HEK293 (cell line): ENCODE data around the gene SLC11A2.
A peak's percentile ranks its signal among the peaks of the same experiment; 100 is the strongest.

Source experiments
- CTCF ChIA-PET: fragments of 350-600 bp; formaldehyde crosslinking; extraction: SDS; loops from one replicate; lab custom pipeline; 2021; ENCODE audit warnings: antibody characterized with exemption; lab: Yijun Ruan, JAX
- POLR2A ChIA-PET: fragments of 300-600 bp; formaldehyde crosslinking; extraction: SDS; loops from one replicate; lab custom pipeline; 2020; ENCODE audit warnings: antibody characterized with exemption, inconsistent platforms; lab: Yijun Ruan, JAX
- H3K27ac ChIP-seq: fragments of 200-500 bp; sonication (Bioruptor generic); 2 replicates; pipeline ENCODE4 v1.5.1; 2014; ENCODE audit warnings: low read depth, low read length, control low read depth, inconsistent platforms; ENCODE audit errors: extremely low read depth
- H3K36me3 ChIP-seq, 2 experiments: fragments of 200-500 bp in 1 of 2; sonication (Bioruptor generic) in 1 of 2; 1 replicate in 1 of 2; 2 replicates in 1 of 2; pipeline ENCODE4 v1.5.1; 2014 to 2017; ENCODE audit warnings: inconsistent platforms in 2 of 2, low read length in 2 of 2; ENCODE audit not compliant: control insufficient read depth in 2 of 2, insufficient read depth in 1 of 2
- H3K4me1 ChIP-seq: fragments of 200-500 bp; sonication (Bioruptor generic); 2 replicates; pipeline ENCODE4 v1.5.1; 2014; ENCODE audit warnings: mild to moderate bottlenecking, low read length, inconsistent platforms; ENCODE audit not compliant: control insufficient read depth, insufficient read depth
- H3K4me3 ChIP-seq: 2 replicates; pipeline ENCODE4 v1.5.1; 2011; ENCODE audit warnings: low read depth, mild to moderate bottlenecking, control low read depth, low read length, moderate library complexity
- H3K9me3 ChIP-seq: fragments of 200-500 bp; sonication (Bioruptor generic); 2 replicates; pipeline ENCODE4 v1.5.1; 2014; ENCODE audit warnings: low read depth, low read length, inconsistent platforms; ENCODE audit not compliant: control insufficient read depth, insufficient read depth
- GLI4 ChIP-seq: fragments of 450-650 bp; formaldehyde crosslinking; IDR thresholded peaks from 2 replicates; pipeline ENCODE4 v1.5.1; 2016; ENCODE audit warnings: missing biosample characterization, missing genetic modification characterization
- HOXC10 ChIP-seq: sonication (generic); formaldehyde crosslinking; IDR thresholded peaks from 2 replicates; pipeline ENCODE4 v1.8.1; 2023; ENCODE audit warnings: mild to moderate bottlenecking, missing genetic modification reagents
- PRDM4 ChIP-seq: fragments of 450-650 bp; formaldehyde crosslinking; IDR thresholded peaks from 2 replicates; pipeline ENCODE4 v1.5.1; 2017; ENCODE audit warnings: missing biosample characterization, missing genetic modification characterization
- WT1 ChIP-seq: fragments of 450-650 bp; formaldehyde crosslinking; IDR thresholded peaks from 2 replicates; pipeline ENCODE4 v1.5.1; 2016; ENCODE audit warnings: missing biosample characterization, missing genetic modification characterization
- ZBTB17 ChIP-seq: fragments of 450-650 bp; formaldehyde crosslinking; IDR thresholded peaks from 2 replicates; pipeline ENCODE4 v1.5.1; 2016; ENCODE audit warnings: missing biosample characterization, missing genetic modification characterization
- ZFP41 ChIP-seq: fragments of 450-650 bp; formaldehyde crosslinking; IDR thresholded peaks from 2 replicates; pipeline ENCODE4 v1.5.1; 2016; ENCODE audit warnings: missing biosample characterization, missing genetic modification characterization, borderline replicate concordance
- ZNF146 ChIP-seq: fragments of 450-650 bp; formaldehyde crosslinking; IDR thresholded peaks from 2 replicates; pipeline ENCODE4 v1.5.1; 2016; ENCODE audit warnings: missing biosample characterization, missing genetic modification characterization
- ZNF18 ChIP-seq: fragments of 450-650 bp; formaldehyde crosslinking; IDR thresholded peaks from 2 replicates; pipeline ENCODE4 v1.5.1; 2016; ENCODE audit warnings: missing biosample characterization, missing genetic modification characterization
- ZNF2 ChIP-seq: fragments of 450-650 bp; formaldehyde crosslinking; IDR thresholded peaks from 2 replicates; pipeline ENCODE4 v1.5.1; 2016; ENCODE audit warnings: missing biosample characterization, missing genetic modification characterization
- ZNF239 ChIP-seq: fragments of 450-650 bp; formaldehyde crosslinking; IDR thresholded peaks from 2 replicates; pipeline ENCODE4 v1.5.1; 2016; ENCODE audit warnings: missing biosample characterization, missing genetic modification characterization
- ZNF335 ChIP-seq: fragments of 450-650 bp; formaldehyde crosslinking; conservative IDR thresholded peaks from 2 replicates; pipeline ENCODE4 v1.5.1; 2016; ENCODE audit warnings: missing biosample characterization, missing genetic modification characterization
- ZNF585B ChIP-seq: fragments of 450-650 bp; formaldehyde crosslinking; IDR thresholded peaks from 2 replicates; pipeline ENCODE4 v1.5.1; 2016; ENCODE audit warnings: missing biosample characterization, missing genetic modification characterization
- ZNF600 ChIP-seq: fragments of 450-650 bp; formaldehyde crosslinking; IDR thresholded peaks from 2 replicates; pipeline ENCODE4 v1.5.1; 2016; ENCODE audit warnings: missing biosample characterization, missing genetic modification characterization
- ZNF660 ChIP-seq: fragments of 450-650 bp; IDR thresholded peaks from 2 replicates; pipeline ENCODE4 v1.5.1; 2018; ENCODE audit warnings: missing biosample characterization, mild to moderate bottlenecking, missing genetic modification characterization
- ZNF670 ChIP-seq: fragments of 450-650 bp; formaldehyde crosslinking; IDR thresholded peaks from 2 replicates; pipeline ENCODE4 v1.5.1; 2016; ENCODE audit warnings: missing biosample characterization, missing genetic modification characterization, low read depth
- ZNF704 ChIP-seq: fragments of 450-650 bp; formaldehyde crosslinking; IDR thresholded peaks from 2 replicates; pipeline ENCODE4 v1.5.1; 2016; ENCODE audit warnings: missing biosample characterization, missing genetic modification characterization
- ZSCAN16 ChIP-seq: fragments of 450-650 bp; formaldehyde crosslinking; IDR thresholded peaks from 2 replicates; pipeline ENCODE4 v1.5.1; 2016; ENCODE audit warnings: missing biosample characterization, missing genetic modification characterization
- ZSCAN30 ChIP-seq: fragments of 450-650 bp; IDR thresholded peaks from 2 replicates; pipeline ENCODE4 v1.5.1; 2018; ENCODE audit warnings: missing biosample characterization, mild to moderate bottlenecking, missing genetic modification characterization, moderate library complexity
- TF ChIP-seq, protein P1 (sequence below): fragments of 450-650 bp; formaldehyde crosslinking; IDR thresholded peaks from 2 replicates; pipeline ENCODE4 v1.5.1; 2017; ENCODE audit warnings: missing biosample characterization, missing genetic modification characterization
- TF ChIP-seq, protein P2 (sequence below): fragments of 450-650 bp; IDR thresholded peaks from 2 replicates; pipeline ENCODE4 v1.5.1; 2018; ENCODE audit warnings: missing biosample characterization, mild to moderate bottlenecking, missing genetic modification characterization

Gene SLC11A2

GRCh38 chr12:50981319-50982239 lies 44.6 kb downstream of the SLC11A2 start:
- Histone ChIP-seq H3K36me3 (peaks cover 6 to 9% of the 10 kb centered on the region in 2 experiments; a peak in 2 of 3 replicates), H3K27ac (no peak overlapping the region), H3K9me3 (no peaks in the 10 kb centered on the region), H3K4me3 (no peak overlapping the region), H3K4me1 (no peaks in the 10 kb centered on the region)
- CTCF ChIA-PET, result interaction anchor here (0.6 kb wide), 1 partner anchor 48 kb away, joined by 3 read pairs; no protein-coding TSS in a partner anchor
- peak; percentile 71 for TF ChIP-seq ZBTB17 (tag by site-specific recombination)
- no peak for TF ChIP-seq ZSCAN30 (tag by site-specific recombination)
- POLR2A ChIA-PET, result no interaction called here

- Histone ChIP-seq H3K4me1 (no peaks in the 10 kb centered on the region), H3K27ac (no peak overlapping the region), H3K4me3 (no peak overlapping the region), H3K9me3 (no peaks in the 10 kb centered on the region), H3K36me3 (peaks cover 0 to 5% of the 10 kb centered on the region in 2 experiments; a peak in 1 of 3 replicates)
- ChIA-PET POLR2A (no interaction called here), CTCF (no interaction called here)
- no peak for TF ChIP-seq ZNF2
- no peak for TF ChIP-seq ZNF18 (tag by site-specific recombination)
- TF ChIP-seq, protein P1, sequence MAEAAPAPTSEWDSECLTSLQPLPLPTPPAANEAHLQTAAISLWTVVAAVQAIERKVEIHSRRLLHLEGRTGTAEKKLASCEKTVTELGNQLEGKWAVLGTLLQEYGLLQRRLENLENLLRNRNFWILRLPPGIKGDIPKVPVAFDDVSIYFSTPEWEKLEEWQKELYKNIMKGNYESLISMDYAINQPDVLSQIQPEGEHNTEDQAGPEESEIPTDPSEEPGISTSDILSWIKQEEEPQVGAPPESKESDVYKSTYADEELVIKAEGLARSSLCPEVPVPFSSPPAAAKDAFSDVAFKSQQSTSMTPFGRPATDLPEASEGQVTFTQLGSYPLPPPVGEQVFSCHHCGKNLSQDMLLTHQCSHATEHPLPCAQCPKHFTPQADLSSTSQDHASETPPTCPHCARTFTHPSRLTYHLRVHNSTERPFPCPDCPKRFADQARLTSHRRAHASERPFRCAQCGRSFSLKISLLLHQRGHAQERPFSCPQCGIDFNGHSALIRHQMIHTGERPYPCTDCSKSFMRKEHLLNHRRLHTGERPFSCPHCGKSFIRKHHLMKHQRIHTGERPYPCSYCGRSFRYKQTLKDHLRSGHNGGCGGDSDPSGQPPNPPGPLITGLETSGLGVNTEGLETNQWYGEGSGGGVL (tag by site-specific recombination), result no peak
- no peak for TF ChIP-seq ZNF146 (tag by site-specific recombination)
- no peak for TF ChIP-seq HOXC10 (CRISPR knock-in tag)
- no peak for TF ChIP-seq ZNF600 (tag by site-specific recombination)
- no peak for TF ChIP-seq ZFP41 (tag by site-specific recombination)
- TF ChIP-seq PRDM4 (tag by site-specific recombination), result no peak
- TF ChIP-seq ZSCAN16 (tag by site-specific recombination), result no peak
- TF ChIP-seq ZNF335, result no peak
- no peak for TF ChIP-seq WT1
- TF ChIP-seq, protein P2, sequence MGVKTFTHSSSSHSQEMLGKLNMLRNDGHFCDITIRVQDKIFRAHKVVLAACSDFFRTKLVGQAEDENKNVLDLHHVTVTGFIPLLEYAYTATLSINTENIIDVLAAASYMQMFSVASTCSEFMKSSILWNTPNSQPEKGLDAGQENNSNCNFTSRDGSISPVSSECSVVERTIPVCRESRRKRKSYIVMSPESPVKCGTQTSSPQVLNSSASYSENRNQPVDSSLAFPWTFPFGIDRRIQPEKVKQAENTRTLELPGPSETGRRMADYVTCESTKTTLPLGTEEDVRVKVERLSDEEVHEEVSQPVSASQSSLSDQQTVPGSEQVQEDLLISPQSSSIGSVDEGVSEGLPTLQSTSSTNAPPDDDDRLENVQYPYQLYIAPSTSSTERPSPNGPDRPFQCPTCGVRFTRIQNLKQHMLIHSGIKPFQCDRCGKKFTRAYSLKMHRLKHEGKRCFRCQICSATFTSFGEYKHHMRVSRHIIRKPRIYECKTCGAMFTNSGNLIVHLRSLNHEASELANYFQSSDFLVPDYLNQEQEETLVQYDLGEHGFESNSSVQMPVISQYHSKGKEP (tag by site-specific recombination), result no peak
- no peak for TF ChIP-seq ZNF670
- TF ChIP-seq ZNF239 (tag by site-specific recombination), result no peak
- no peak for TF ChIP-seq ZNF704
- no peak for TF ChIP-seq ZNF660 (tag by site-specific recombination)
- no peak for TF ChIP-seq GLI4 (tag by site-specific recombination)
- no peak for TF ChIP-seq ZNF585B (tag by site-specific recombination)
These were observed 45.6 kb downstream of the SLC11A2 start for GRCh38 chr12:50980545-50980944.
